Testis (tissue), 2 donors: ENCODE measurements around the gene KLHDC4.

ENCODE experiments used
- CTCF ChIP-seq, 3 experiments: fragments of 450-650 bp in 2 of 3; fragments of 200-600 bp in 1 of 3; sonication (generic) in 1 of 3; IDR thresholded peaks; one replicate each; pipeline ENCODE4 v1.5.1; 2016 to 2019; ENCODE audit warnings: antibody characterized with exemption in 3 of 3, mild to moderate bottlenecking in 2 of 3, moderate library complexity in 1 of 3
- POLR2A ChIP-seq: fragments of 450-650 bp; IDR thresholded peaks from one replicate; pipeline ENCODE4 v1.6.1; 2017; ENCODE audit warnings: antibody characterized with exemption, mild to moderate bottlenecking, moderate library complexity

GRCh38 chr16:87778476-87778829, 12.7 kb upstream of the KLHDC4 start:
- no peak for TF ChIP-seq CTCF (IDR thresholded peaks at IDR 0.05)
- TF ChIP-seq POLR2A = no peak
